NCI-H524 (cell line): ENCODE results near the gene NSMCE1.

ENCODE experiments used
- DNase-seq, 2 experiments: peaks; one replicate each; lab custom pipeline; 2025; lab: John Stamatoyannopoulos, UW

NSMCE1 gene

DNA sequence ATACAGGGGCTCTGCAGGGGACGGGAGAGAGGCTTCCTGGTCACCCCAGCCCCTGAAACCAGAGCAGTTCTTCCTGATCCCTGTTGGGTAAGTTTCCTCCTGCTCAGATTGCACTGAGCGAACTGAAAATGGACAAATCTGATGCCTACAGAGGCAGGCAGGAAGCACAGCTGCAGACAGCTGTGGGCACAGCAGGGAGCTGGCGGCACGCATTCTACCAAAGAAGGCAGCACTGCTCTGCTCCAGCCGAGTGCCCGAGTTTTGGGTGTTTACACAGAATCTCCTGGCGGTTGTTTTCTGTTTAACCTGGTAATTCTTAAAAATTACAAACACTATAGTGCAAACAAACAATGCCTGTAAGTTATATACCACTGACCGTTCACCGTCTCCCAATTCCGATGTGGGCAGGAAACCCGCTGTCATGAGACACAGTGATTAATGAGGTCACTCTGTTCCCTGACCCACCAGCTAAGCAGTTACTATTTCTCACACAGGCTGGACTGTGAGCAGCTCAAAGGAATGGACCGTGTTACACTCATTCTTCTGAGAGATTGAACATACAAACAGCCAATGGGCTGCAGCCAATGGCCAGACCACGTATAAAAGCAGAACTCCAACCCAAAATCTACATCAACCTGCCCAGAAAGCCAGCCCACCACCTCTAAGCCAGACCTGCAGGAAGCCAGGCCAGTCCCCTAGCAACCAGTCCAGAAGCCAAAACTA is 25.5 kb downstream of the NSMCE1 start:
- DNase-seq: no peak

GRCh38 chr16:27242398-27242797 is 26.2 kb downstream of the NSMCE1 start:
- no peak for DNase-seq

DNA sequence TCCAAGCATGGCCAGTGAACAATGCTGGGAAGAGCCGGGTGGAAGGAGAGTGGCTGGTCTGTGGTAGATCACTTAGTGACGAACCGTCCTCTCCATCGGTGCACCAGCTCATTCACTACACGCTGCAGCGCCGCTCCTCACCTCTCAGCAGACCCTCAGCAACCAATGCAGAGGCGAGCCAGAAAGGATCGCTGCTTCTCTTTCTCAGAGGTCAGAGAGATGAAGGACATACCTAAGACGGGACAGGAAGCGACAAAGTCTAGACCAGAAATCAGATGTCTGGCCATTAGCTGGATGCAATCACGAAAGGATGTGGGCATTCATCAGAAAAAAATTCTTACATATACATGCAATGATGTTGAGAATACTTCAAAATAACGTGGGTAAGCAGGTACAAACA is 26.9 kb downstream of the NSMCE1 start:
- no peak for DNase-seq

- DNase-seq: no peak
These were observed 27.5 kb downstream of the NSMCE1 start for GRCh38 chr16:27240948-27241531.

- no peak for DNase-seq
These were observed 28.5 kb downstream of the NSMCE1 start for GRCh38 chr16:27239906-27240655.

DNA sequence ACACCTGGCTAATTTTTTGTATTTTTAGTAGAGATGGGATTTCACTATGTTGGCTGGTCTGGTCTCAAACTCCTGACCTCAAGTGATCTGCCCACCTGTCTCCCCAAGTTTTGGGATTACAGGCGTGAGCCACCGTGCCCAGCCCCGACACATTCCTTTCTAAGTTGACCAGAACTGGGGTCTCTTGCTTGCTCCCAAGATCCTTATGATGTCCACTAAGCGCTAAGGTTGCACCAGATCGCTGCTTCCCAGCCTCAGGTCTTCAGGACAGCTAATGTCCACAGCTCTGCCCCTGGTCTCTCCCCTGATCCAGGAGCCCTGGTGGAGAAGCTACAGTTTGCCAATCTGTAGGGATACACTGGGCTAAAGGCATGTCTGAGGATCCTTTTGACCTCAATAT is 29.5 kb downstream of the NSMCE1 start:
- no peak for DNase-seq

- DNase-seq: no peak
These were observed 30.0 kb downstream of the NSMCE1 start for GRCh38 chr16:27238591-27238990.

DNA sequence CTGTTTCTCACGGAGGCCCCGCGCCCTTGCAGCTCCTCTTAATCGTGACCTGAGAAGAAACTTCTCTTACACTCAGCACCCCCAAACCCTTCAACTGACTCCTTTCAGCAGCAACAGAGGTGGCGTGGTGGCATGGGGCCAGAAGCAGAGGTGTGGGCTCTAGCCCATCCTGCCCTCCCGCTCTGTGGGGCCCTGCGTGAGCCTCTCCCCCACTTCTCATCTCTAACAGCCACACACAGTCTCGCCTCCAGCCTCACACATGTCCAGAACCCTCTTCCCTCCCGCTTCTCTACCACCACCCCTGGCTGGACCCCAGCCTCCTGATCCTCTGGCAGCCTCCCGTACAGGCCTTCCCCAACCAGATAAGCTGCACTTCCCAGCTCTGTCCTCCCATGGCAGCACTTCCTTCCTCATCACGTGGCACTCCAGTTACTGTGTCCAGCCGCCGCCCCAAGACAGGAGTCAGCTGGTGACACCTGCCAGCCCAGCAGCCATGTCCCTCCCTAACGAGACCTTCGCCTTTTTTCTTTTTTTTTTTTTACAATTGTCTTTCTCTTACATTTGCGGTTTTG is 30.5 kb downstream of the NSMCE1 start:
- DNase-seq: peak in 1 of 2 experiments; percentile 22

DNA sequence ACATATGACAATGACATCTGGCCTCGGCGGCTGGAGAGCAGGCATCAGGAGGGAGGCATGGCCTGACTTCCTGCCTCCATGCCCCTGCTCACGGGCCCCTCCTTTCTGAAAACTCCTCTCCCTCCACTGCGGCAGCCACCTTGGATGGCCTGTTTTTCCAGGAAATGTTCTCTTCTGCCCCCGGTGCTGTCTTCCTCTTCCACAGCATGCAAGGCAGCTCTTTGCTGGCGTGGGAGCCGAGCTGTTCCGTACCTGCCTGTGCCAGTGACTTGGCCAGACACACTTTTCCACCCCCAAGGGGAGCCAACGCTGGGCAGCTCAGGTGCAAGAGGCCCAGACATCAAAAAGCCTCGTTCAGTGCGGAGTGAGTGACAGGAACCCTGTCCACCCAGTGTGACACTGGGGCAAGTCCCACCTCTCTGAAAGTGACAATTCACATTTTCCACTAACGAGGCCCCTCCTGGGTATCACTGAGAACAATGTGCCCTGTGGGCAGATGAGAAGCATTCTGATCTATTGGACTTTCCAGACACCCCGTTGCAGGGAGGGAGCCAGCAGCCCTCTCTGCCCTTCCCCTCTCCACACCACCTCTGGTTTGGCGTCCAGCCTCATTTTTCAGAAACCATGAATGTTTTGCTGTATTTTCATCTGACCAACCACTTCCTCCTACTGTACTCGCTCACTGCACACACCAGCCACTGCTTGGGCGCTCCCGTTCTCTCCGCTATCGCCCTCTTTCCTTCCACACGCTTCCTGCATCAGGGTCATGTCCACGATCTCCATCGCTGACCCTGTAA is 31.2 kb downstream of the NSMCE1 start:
- peak; percentile 71 to 83 for DNase-seq

- DNase-seq: no peak
These were observed 31.8 kb downstream of the NSMCE1 start for GRCh38 chr16:27236635-27237218.

DNA sequence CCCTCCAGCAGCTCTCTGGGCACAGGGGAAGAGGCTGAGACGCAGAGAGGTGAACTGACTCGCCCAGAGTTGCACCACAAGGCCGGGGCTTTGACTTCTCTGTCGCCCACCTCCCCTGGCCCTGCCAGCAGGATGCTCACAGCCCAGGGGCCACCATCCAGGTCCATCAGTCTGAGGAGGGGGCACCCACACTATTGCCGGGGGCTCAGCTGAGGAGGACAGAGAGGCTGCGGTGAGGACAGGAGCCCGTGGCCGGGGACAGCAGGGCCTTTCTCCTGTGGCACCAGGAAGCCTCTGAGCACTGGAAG is 32.7 kb downstream of the NSMCE1 start:
- no peak for DNase-seq

DNA sequence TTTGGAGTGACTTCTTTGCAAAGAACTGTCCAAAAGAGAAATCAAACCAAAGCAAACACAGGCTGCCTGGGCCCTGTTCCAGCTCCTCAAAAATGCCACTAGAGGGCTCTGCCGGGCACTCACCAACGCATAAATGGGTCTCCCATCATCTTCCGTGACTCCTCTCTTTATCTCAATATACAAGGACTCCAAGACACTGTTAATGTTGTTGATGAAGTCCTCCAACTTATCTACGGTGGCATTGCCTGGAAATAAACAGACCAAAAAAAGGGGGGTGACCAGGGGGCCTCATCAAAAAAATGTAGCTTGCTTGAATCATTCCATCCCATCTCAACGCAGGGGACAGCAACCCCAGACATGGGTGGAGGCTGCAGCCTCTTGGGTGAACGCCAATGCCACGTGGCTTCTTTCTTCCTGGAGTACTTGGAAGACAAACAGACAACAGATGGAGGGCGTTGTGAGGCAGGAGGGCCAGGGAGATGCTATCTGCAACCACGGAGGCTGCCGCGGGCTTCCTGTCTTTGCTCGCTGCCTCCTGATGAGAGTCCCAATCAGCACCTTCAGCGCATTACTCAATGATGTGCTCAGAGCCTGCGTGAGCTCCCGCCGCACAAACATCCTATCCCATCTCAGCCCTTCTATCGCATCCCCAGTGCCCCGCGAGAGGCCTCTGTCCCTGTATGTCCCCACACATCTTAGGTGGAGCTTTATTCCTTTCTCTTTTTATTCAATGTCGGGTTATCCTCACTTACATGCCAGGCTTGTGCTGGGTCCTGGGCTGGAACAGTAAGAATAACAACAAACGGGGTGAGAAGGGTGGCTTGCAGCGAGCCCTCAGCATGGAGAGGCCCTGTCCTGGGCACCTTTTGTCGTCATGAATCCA is 33.3 kb downstream of the NSMCE1 start:
- DNase-seq: peak; percentile 93 to 97

DNA sequence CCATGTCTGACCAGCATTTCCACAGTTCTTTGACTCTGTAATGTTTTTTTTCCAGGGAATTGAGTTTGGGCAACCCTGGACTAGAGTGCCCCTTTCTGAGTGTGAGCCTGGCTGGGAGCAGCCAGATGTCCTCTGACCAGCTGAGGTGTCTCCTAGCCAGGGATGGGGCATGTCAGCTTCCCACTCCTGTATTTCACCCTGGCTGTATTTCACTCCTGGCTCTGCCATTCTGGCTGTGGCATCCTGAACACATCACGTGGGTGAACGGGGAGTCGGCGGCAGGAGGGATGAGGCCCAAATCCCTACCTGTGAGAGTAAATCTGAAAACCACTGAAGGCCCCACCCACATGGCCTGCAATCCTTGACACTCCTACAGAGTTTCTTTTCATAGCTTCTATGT is 34.0 kb downstream of the NSMCE1 start:
- DNase-seq: no peak

DNA sequence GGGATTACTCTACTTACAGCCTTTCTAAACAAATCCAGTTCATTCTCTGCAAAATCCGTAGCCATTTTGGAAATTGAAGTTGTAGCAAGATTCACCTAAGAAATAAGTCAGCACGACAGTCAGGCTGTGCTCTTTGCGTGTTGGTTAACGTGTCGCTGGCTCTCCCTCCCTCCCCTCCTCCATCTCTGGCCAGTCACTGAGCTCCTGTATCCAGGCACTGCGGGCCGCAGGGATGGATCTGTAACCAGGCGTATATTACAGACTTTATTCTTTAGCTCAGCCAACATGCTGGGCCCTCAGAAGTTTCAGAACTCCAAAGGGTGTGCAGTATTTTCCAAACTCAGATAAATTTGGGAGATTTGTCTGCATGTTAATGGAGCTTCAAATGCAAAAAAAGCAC is 34.4 kb downstream of the NSMCE1 start:
- DNase-seq: no peak

DNA sequence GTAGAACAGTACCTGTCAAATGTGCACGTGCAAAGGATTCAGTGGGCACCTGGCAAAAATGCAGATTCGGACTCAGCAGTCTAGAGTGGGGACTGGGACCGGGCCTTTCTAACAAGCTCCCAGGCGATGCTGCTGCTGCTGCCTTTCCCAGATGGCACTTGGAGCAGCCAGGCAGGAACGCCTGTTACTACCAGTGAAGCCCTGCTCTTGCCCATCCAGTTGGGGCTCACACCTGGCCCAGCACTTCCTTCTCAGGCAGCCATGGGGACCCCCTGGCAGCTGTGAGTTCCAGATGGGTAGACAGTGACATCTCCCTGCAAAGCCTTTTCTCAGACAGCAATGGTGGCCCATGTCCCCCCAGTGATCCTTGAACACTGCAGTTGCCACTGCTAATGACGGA is 34.8 kb downstream of the NSMCE1 start:
- DNase-seq: no peak

- no peak for DNase-seq
These were observed 35.5 kb downstream of the NSMCE1 start for GRCh38 chr16:27232901-27233625.

DNA sequence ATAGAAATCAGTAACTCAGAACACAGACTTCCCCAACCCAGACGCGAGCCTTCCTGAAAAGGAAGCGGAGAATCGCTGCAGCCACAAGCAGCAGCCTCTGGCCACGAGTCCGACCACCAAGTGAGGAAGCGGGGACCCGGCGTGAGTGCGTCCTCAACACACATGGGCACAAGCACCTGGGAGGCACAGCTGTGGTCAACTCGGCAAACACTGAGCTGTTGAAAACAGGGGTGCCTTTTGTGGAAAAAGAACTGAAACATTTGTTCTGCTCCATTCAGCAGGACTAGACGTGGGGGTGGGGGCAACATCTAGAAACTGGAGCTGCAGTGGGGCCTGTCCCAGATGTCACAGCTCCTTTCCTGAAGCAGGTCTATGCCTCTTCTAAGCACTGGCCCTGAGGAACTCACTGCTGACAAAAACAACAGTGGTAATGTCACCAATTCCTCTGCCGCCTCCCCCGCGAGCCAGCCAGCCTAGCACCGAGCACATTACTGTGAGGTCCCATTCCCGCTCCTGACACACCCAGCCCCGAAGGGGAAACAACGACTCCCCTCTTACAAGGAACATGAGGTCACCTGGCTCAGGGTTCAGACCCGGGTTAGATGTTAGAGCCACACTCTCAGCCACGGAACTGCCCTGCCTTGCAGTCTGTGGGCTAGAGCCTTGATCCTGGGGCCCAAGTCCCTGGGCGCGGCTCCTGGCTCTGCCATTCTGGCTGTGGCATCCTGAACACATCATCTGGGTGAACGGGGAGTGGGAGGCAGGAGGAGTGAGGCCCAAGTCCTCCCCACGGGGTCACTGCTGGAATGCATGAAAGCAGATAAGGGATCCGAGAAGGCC is 36.3 kb downstream of the NSMCE1 start:
- DNase-seq: no peak

GRCh38 chr16:27231692-27232060 is 36.9 kb downstream of the NSMCE1 start:
- DNase-seq: no peak

DNA sequence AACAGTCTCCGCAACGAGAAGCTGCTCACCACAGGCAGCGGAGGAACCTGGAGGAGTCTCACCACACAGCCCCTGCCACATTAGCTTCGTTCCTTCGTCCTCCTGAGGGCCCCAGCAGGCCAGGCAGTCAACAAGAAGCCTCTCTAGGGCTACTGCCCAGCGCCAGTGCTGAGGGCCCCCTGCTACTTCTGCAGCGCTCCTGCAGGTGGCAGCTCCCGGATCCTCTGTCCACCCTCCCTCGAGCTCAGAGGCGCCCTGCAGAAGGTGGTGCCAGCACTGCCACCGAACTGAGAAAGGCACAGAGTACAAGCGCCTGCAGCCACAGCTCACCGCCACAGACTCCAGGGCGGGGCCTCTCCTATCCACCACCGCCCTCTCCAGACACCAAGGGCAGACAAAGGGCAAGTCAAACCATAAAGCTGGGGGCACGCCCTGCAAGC is 38.0 kb downstream of the NSMCE1 start:
- DNase-seq: peak in 1 of 2 experiments; percentile 4
